Adrenal gland (tissue), 12 donors: Measurements from ENCODE around the gene COL25A1. TPM values are rescaled to one million over a fixed set of nuclear protein-coding genes. Genes with fewer than 3 reads are reported as not detected.

Experiments used
- DNase-seq, 7 donors: peaks; one replicate each; pipeline ENCODE4 v3.0.0-alpha.2; 2019 to 2020
- H3K27ac ChIP-seq, 5 donors: fragments of 200-600 bp; sonication (generic) in 4 of 5; 1 replicate in 3 of 5; 2 replicates in 2 of 5; pipeline versions ENCODE4 v1.5.1 to v1.8.0; 2016 to 2020; ENCODE audit warnings: mild to moderate bottlenecking in 1 of 5
- H3K27me3 ChIP-seq: fragments of 200-600 bp; 2 replicates; pipeline ENCODE4 v1.8.0; 2021
- H3K36me3 ChIP-seq, 2 donors: fragments of 200-600 bp; replicated peaks in 1 of 2; 1 replicate in 1 of 2; 2 replicates in 1 of 2; pipeline versions ENCODE4 v1.5.1 to v1.8.0; 2018 to 2022
- H3K4me1 ChIP-seq, 2 donors: fragments of 200-600 bp; replicated peaks in 1 of 2; 1 replicate in 1 of 2; 2 replicates in 1 of 2; pipeline versions ENCODE4 v1.5.1 to v1.8.0; 2018 to 2021
- H3K4me3 ChIP-seq, 4 donors: fragments of 200-600 bp; sonication (generic) in 3 of 4; one replicate each; pipeline ENCODE4 v1.5.1; 2016 to 2018
- H3K9me3 ChIP-seq, 3 donors: fragments of 200-600 bp; sonication (generic) in 1 of 3; replicated peaks in 1 of 3; 1 replicate in 2 of 3; 2 replicates in 1 of 3; pipeline versions ENCODE4 v1.5.1 to v1.8.0; 2016 to 2021
- POLR2A ChIP-seq, 2 donors: fragments of 450-650 bp; IDR thresholded peaks; one replicate each; pipeline ENCODE4 v1.6.1; 2017; ENCODE audit warnings: antibody characterized with exemption in 2 of 2, mild to moderate bottlenecking in 2 of 2, moderate library complexity in 1 of 2
- WGBS, 4 donors: extraction: QIAGEN DNeasy Blood & Tissue Kit in 2 of 4; methylation state at CpG; one replicate each; pipeline versions ENCODE4 v1.1.5 to v1.1.7; 2013 to 2017; 5-methylcytosine and 5-hydroxymethylcytosine counted together
- intact Hi-C, 2 donors: fragments of 100-400 bp; cut with DNase I; formaldehyde crosslinking; loops; one replicate each; pipeline versions ENCODE4 v1.14.1 to v1.15.0; 2022 to 2023
- polyA plus RNA-seq, 3 donors: library from polyadenylated mRNA; stranded (reverse); fragments of 200-250 nt in 2 of 3; fragments of 350-450 nt in 1 of 3; fragmentation: Illumina TruSeq in 1 of 3; extraction: RNeasy Lipid Tissue Mini Kit (QIAGEN cat#74804) in 1 of 3; gene quantifications; one replicate each; pipeline ENCODE4 v1.2.3, GENCODE V29; 2013 to 2014
- total RNA-seq, 9 donors: library from RNA; depleted of rRNA in 4 of 9; stranded (reverse); fragments of >200 nt in 4 of 9; fragments of 120-200 nt in 1 of 9; fragmentation: NEBNext Ultra II Directional in 1 of 9; extraction: Animal tissue kit (Norgen Biotek cat#: 25700) in 1 of 9; gene quantifications; one replicate each; pipeline versions ENCODE4 v1.1.0 to v1.2.4, GENCODE V29; 2013 to 2023
- TF ChIP-seq, protein P1 (sequence below), 6 experiments: fragments of 450-650 bp in 4 of 6; fragments of 200-600 bp in 2 of 6; sonication (generic) in 1 of 6; IDR thresholded peaks; 1 replicate in 5 of 6; 2 replicates in 1 of 6; pipeline versions ENCODE4 v1.5.1 to v1.8.0; 2016 to 2021; ENCODE audit warnings: antibody characterized with exemption in 6 of 6, mild to moderate bottlenecking in 2 of 6, moderate library complexity in 1 of 6
- donor health status: healthy with polysubstance abuse.
- donor health status: Bipolar disorder and iron deficiency.
- donor health status: DM: yes; HTN: yes; CAD: no.
- donor health status: DM: no; HTN: no; CAD: no.
- donor health status: DM: no; HTN: no; CAD: no.
- donor health status: DM: yes; HTN: yes; CAD: no.

COL25A1 gene
- total and polyA plus RNA-seq, 12 donors: 0.05 to 2.1 (median 0.47) TPM

DNA sequence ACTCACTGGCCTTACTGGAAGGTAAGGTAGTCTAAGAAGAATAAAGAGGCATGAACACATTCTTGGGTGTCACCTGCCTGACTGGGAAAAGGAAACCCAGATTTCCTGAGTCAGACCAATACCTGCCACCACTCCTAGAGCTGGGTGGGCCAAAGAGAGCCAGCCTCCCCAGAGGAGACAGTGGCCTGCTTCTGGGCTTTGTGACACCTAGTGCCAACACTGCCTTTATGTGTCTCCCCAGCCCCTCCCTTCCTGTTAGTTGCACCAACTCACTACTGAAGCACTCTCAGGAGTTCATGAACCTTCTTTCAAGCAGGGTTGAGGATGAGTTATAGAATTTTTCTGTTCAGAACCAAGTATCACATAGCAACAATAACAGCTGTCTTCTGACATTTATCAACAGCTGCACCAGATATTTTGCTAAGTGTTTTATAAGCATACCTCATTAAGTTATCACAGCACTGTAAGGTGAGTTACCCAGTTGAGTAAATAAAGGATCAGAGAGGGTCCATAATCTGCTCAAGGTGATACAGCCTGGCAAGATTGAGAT, 462.0 kb downstream of the COL25A1 start:
- Histone ChIP-seq H3K27ac (no peak overlapping the region), H3K4me3 (no peak overlapping the region), H3K36me3 (no peaks in the 10 kb centered on the region), H3K4me1 (no peaks in the 10 kb centered on the region), H3K27me3 (no peaks in the 10 kb centered on the region), H3K9me3 (no peaks in the 10 kb centered on the region)
- TF ChIP-seq, protein P1, sequence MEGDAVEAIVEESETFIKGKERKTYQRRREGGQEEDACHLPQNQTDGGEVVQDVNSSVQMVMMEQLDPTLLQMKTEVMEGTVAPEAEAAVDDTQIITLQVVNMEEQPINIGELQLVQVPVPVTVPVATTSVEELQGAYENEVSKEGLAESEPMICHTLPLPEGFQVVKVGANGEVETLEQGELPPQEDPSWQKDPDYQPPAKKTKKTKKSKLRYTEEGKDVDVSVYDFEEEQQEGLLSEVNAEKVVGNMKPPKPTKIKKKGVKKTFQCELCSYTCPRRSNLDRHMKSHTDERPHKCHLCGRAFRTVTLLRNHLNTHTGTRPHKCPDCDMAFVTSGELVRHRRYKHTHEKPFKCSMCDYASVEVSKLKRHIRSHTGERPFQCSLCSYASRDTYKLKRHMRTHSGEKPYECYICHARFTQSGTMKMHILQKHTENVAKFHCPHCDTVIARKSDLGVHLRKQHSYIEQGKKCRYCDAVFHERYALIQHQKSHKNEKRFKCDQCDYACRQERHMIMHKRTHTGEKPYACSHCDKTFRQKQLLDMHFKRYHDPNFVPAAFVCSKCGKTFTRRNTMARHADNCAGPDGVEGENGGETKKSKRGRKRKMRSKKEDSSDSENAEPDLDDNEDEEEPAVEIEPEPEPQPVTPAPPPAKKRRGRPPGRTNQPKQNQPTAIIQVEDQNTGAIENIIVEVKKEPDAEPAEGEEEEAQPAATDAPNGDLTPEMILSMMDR (IDR thresholded peaks at IDR 0.05): no peak
- no peak for TF ChIP-seq POLR2A (IDR thresholded peaks at IDR 0.05)
- DNase-seq: no peak
- intact Hi-C loops: no loop called here

DNA sequence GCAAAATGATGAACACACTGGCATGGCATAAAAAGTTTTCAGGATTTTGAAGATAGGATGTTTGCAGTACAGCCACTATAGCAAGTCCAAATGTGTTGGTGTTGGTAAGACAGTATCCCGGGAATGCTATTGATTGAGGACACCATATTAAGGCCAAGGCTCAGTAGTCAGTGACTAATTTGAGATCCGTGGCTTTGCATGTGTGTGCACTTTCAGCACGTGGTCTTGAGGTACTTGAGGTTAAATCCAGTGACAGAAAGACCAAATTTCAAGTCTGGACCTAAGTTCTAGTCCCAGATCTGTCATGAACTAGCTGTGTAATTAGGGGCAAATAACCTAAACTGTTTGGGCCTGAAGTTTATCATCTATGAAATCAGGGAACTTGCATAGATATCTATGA, 463.1 kb downstream of the COL25A1 start:
- no peak for DNase-seq
- TF ChIP-seq POLR2A (IDR thresholded peaks at IDR 0.05): no peak
- TF ChIP-seq, protein P1 (IDR thresholded peaks at IDR 0.05): no peak
- no peaks in the 10 kb centered on the region for H3K9me3 ChIP-seq
- no peaks in the 10 kb centered on the region for H3K4me1 ChIP-seq
- peaks cover 5% of the 10 kb centered on the region for H3K27me3 ChIP-seq
- H3K36me3 ChIP-seq: no peaks in the 10 kb centered on the region
- H3K4me3 ChIP-seq: no peak overlapping the region
- intact Hi-C loops: no loop called here
- no peak overlapping the region for H3K27ac ChIP-seq
- WGBS, 4 donors: 63 to 80% (median 73%) methylated on average over 3 of the region's 3 CpGs

DNA sequence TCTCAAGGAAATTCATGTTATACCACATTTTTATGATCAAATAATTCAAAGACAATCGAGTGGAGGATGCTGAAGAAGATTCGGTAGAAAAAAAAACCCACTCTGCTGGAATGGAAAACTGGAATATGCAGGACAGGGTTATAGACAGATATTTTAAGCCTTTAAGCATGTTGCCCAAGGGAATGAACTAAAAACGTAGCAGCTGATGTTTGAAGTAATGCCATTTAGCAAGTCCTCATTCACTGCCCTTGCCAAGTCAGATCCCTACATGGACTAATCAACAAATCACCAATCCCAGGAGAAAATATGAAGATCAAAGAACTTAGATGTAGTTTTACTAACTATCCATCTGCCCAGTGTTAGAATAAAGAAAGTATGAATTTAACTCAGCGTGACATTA, 464.0 kb downstream of the COL25A1 start:
- intact Hi-C loops: no loop called here
- Histone ChIP-seq H3K9me3 (no peaks in the 10 kb centered on the region), H3K27ac (no peak overlapping the region), H3K36me3 (no peaks in the 10 kb centered on the region), H3K4me1 (no peaks in the 10 kb centered on the region), H3K27me3 (peaks cover 9% of the 10 kb centered on the region), H3K4me3 (no peak overlapping the region)
- 68 to 82% (median 75%) methylated on average over 4 of the region's 4 CpGs for WGBS, 4 donors
- no peak for DNase-seq
- TF ChIP-seq POLR2A (IDR thresholded peaks at IDR 0.05): no peak
- TF ChIP-seq, protein P1 (IDR thresholded peaks at IDR 0.05): no peak

DNA sequence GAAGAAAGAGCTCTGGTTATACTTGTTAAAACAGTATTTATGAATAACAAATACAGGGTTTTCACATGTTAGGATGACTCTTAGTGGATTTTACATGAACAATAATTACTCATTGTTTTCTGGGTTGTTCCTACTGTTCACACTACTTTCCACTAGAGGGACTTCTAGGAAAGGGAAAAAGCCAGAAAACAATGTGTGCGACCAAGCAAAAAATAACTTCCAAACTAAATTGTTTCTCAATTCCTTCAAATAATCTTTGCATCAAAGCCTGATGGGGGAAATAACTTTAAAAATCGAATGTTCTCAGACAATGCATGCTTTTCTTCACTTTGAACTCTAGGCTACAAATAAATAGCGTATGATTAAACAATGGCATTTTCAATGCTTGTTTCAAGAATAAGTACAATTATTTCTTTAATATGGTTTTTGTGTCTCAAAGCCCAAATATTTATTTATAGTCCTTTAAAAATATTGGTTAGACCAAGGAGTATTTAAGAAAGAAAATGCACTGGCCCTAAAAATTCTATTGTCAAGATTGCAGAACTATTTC, 467.5 kb downstream of the COL25A1 start:
- Histone ChIP-seq H3K4me3 (no peak overlapping the region), H3K4me1 (no peaks in the 10 kb centered on the region), H3K36me3 (no peaks in the 10 kb centered on the region), H3K27ac (no peak overlapping the region), H3K27me3 (peaks cover 16% of the 10 kb centered on the region), H3K9me3 (no peaks in the 10 kb centered on the region)
- intact Hi-C loops: loop anchor here (5.0 kb wide), 1 partner anchor 572 kb away; no protein-coding TSS in a partner anchor
- DNase-seq: no peak
- WGBS, 4 donors: 24 to 29% (median 28%) methylated on average over 3 of the region's 3 CpGs
- TF ChIP-seq, protein P1 (IDR thresholded peaks at IDR 0.05): peak; percentile 41 to 71 (median 60)
- TF ChIP-seq POLR2A (IDR thresholded peaks at IDR 0.05): no peak
